H1 (cell line): ENCODE measurements around the gene HOXB8. TPM values are rescaled to one million over a fixed set of nuclear protein-coding genes. Genes with fewer than 3 reads are reported as not detected.

Experiments used
- CTCF ChIA-PET: fragments of 300-600 bp; sonication (Branson Sonifier 250); formaldehyde crosslinking; loops from one replicate; lab custom pipeline; 2021; ENCODE audit not compliant: partially characterized antibody; lab: Charles Lee
- POLR2A ChIA-PET: fragments of 300-600 bp; sonication (Branson Sonifier 250); formaldehyde crosslinking; loops from one replicate; lab custom pipeline; 2021; ENCODE audit warnings: inconsistent platforms; ENCODE audit not compliant: partially characterized antibody; lab: Charles Lee
- DNase-seq, 2 experiments: peaks; one replicate each; pipeline versions ENCODE4 v3.0.0 to v3.0.0-alpha.2; 2010 to 2022; ENCODE audit warnings: low spot score in 2 of 2, low read depth in 1 of 2, mixed read lengths in 1 of 2
- FAIRE-seq: peaks from 2 replicates; lab custom pipeline; 2011; peaks lifted over from hg19 to GRCh38; lab: Jason Lieb, UNC
- H2AFZ ChIP-seq: 2 replicates; pipeline ENCODE4 v1.8.1; 2012; ENCODE audit warnings: low read length, inconsistent platforms
- H2AK5ac ChIP-seq: 2 replicates; pipeline ENCODE4 v1.6.1; 2013; ENCODE audit warnings: low read depth, low read length
- H2BK120ac ChIP-seq: replicated peaks from 2 replicates; pipeline ENCODE3; 2013; ENCODE audit warnings: low read depth, low read length, inconsistent platforms
- H2BK12ac ChIP-seq: 2 replicates; pipeline ENCODE4 v1.6.1; 2013; ENCODE audit warnings: low read depth, low read length
- H2BK15ac ChIP-seq: 2 replicates; pipeline ENCODE4 v1.6.1; 2013; ENCODE audit warnings: low read length
- H2BK20ac ChIP-seq: 2 replicates; pipeline ENCODE4 v1.6.1; 2013; ENCODE audit warnings: low read length
- H2BK5ac ChIP-seq: 2 replicates; pipeline ENCODE4 v1.6.1; 2013; ENCODE audit warnings: low read depth, low read length
- H3K14ac ChIP-seq: 2 replicates; pipeline ENCODE4 v1.6.1; 2013; ENCODE audit warnings: inconsistent platforms; ENCODE audit not compliant: insufficient read length
- H3K18ac ChIP-seq: 2 replicates; pipeline ENCODE4 v1.6.1; 2013; ENCODE audit warnings: low read length; ENCODE audit errors: extremely low read depth
- H3K23ac ChIP-seq: 2 replicates; pipeline ENCODE4 v1.6.1; 2013; ENCODE audit warnings: inconsistent platforms; ENCODE audit not compliant: insufficient read length
- H3K23me2 ChIP-seq: 2 replicates; pipeline ENCODE4 v1.6.1; 2013; ENCODE audit warnings: low read depth, low read length
- H3K27ac ChIP-seq: 2 replicates; pipeline ENCODE4 v1.6.1; 2011; ENCODE audit warnings: low read depth, low read length, inconsistent platforms
- H3K27me3 ChIP-seq, 4 experiments: replicated peaks in 1 of 4; 1 replicate in 1 of 4; 2 replicates in 3 of 4; pipeline versions ENCODE4 v1.6.1 to v1.8.1; 2011 to 2013; ENCODE audit warnings: low read length in 3 of 4, mild to moderate bottlenecking in 3 of 4, inconsistent platforms in 2 of 4, mixed read lengths in 2 of 4, moderate library complexity in 1 of 4; ENCODE audit not compliant: control insufficient read depth in 3 of 4, insufficient read depth in 3 of 4; ENCODE audit errors: extremely low read depth in 1 of 4
- H3K36me3 ChIP-seq, 4 experiments: 2 replicates each; pipeline versions ENCODE4 v1.6.1 to v1.8.1; 2011 to 2013; ENCODE audit warnings: mild to moderate bottlenecking in 4 of 4, low read length in 3 of 4, moderate library complexity in 2 of 4, control low read depth in 1 of 4, inconsistent platforms in 1 of 4; ENCODE audit not compliant: insufficient read depth in 4 of 4, control insufficient read depth in 2 of 4
- H3K4ac ChIP-seq: replicated peaks from 2 replicates; pipeline ENCODE3; 2013; ENCODE audit warnings: low read length, low read depth, mixed read lengths, inconsistent platforms; ENCODE audit not compliant: insufficient read length
- H3K4me1 ChIP-seq, 4 experiments: replicated peaks in 1 of 4; 1 replicate in 1 of 4; 2 replicates in 3 of 4; pipeline versions ENCODE4 v1.6.1 to v1.8.1; 2011 to 2013; ENCODE audit warnings: low read length in 3 of 4, inconsistent platforms in 2 of 4, mixed read lengths in 1 of 4; ENCODE audit not compliant: insufficient read depth in 4 of 4, control insufficient read depth in 3 of 4
- H3K4me2 ChIP-seq, 2 experiments: 2 replicates each; pipeline versions ENCODE4 v1.6.1 to v1.8.1; 2011 to 2013; ENCODE audit warnings: low read depth in 2 of 2, low read length in 2 of 2, control low read depth in 1 of 2, inconsistent platforms in 1 of 2, mild to moderate bottlenecking in 1 of 2; ENCODE audit not compliant: insufficient read depth in 1 of 2
- H3K4me3 ChIP-seq, 4 experiments: fragments of 200-600, 300-600 bp in 1 of 4; sonication (generic), shearing (Covaris generic), sonication (Bioruptor Twin) in 1 of 4; 2 replicates each; pipeline versions ENCODE4 v1.5.1 to v1.8.1; 2011 to 2016; ENCODE audit warnings: low read length in 4 of 4, low read depth in 3 of 4, control low read depth in 2 of 4, inconsistent platforms in 2 of 4, mild to moderate bottlenecking in 2 of 4, mixed read lengths in 1 of 4, moderate library complexity in 1 of 4; ENCODE audit not compliant: insufficient read depth in 2 of 4; ENCODE audit errors: extremely low read depth in 1 of 4
- H3K56ac ChIP-seq: replicated peaks from 2 replicates; pipeline ENCODE3; 2013; ENCODE audit warnings: low read depth, mild to moderate bottlenecking, mixed read lengths, low read length, inconsistent platforms; ENCODE audit not compliant: insufficient read length
- H3K79me1 ChIP-seq: 2 replicates; pipeline ENCODE4 v1.6.1; 2013; ENCODE audit warnings: low read depth, low read length, control low read depth
- H3K79me2 ChIP-seq, 2 experiments: 2 replicates each; pipeline versions ENCODE4 v1.6.1 to v1.8.1; 2012 to 2013; ENCODE audit warnings: low read length in 2 of 2, mild to moderate bottlenecking in 2 of 2, inconsistent platforms in 1 of 2; ENCODE audit not compliant: insufficient read depth in 2 of 2, control insufficient read depth in 1 of 2
- H3K9ac ChIP-seq, 4 experiments: replicated peaks in 1 of 4; 1 replicate in 1 of 4; 2 replicates in 3 of 4; pipeline versions ENCODE4 v1.6.1 to v1.8.1; 2011 to 2013; ENCODE audit warnings: low read depth in 3 of 4, low read length in 3 of 4, control low read depth in 2 of 4, mild to moderate bottlenecking in 2 of 4, moderate library complexity in 2 of 4, inconsistent platforms in 1 of 4; ENCODE audit errors: extremely low read depth in 1 of 4
- H3K9me3 ChIP-seq, 2 experiments: 2 replicates each; pipeline versions ENCODE4 v1.6.1 to v1.8.1; 2012 to 2013; ENCODE audit warnings: mild to moderate bottlenecking in 2 of 2, moderate library complexity in 2 of 2, control low read depth in 1 of 2, inconsistent platforms in 1 of 2, low read depth in 1 of 2, low read length in 1 of 2, mixed read lengths in 1 of 2; ENCODE audit not compliant: insufficient read depth in 2 of 2
- H4K20me1 ChIP-seq, 2 experiments: replicated peaks in 1 of 2; 2 replicates each; pipeline versions ENCODE3 to v1.8.1; 2011 to 2013; ENCODE audit warnings: inconsistent platforms in 2 of 2, low read length in 2 of 2, mild to moderate bottlenecking in 1 of 2; ENCODE audit not compliant: insufficient read depth in 2 of 2, control insufficient read depth in 1 of 2
- H4K5ac ChIP-seq: 2 replicates; pipeline ENCODE4 v1.6.1; 2013; ENCODE audit warnings: low read length, low read depth, mixed read lengths, inconsistent platforms; ENCODE audit not compliant: insufficient read length
- H4K8ac ChIP-seq: 2 replicates; pipeline ENCODE4 v1.8.0; 2013; ENCODE audit warnings: mild to moderate bottlenecking, moderate library complexity, low read length, inconsistent platforms; ENCODE audit not compliant: insufficient read depth; ENCODE audit errors: extremely low read depth
- H4K91ac ChIP-seq: replicated peaks from 2 replicates; pipeline ENCODE3; 2013; ENCODE audit warnings: low read length, mixed read lengths, inconsistent platforms; ENCODE audit not compliant: insufficient read length
- BRCA1 ChIP-seq: IDR thresholded peaks from 2 replicates; pipeline ENCODE4 v1.6.1; 2012; ENCODE audit warnings: low read depth, low read length, improper control_type of control experiment
- CTCF ChIP-seq, 3 experiments: IDR thresholded peaks; 1 replicate in 2 of 3; 2 replicates in 1 of 3; pipeline versions ENCODE4 v1.5.1 to v1.6.1; 2011; ENCODE audit warnings: low read length in 3 of 3, mild to moderate bottlenecking in 3 of 3, inconsistent platforms in 2 of 3, low read depth in 1 of 3, moderate library complexity in 1 of 3; ENCODE audit not compliant: insufficient read depth in 1 of 3; ENCODE audit errors: control extremely low read depth in 1 of 3
- EZH2 ChIP-seq: fragments of 200-600 bp; sonication (generic); IDR thresholded peaks from 2 replicates; pipeline ENCODE4 v1.7.1; 2012; ENCODE audit warnings: low read depth, mild to moderate bottlenecking, moderate library complexity, low read length, inconsistent platforms; ENCODE audit not compliant: severe bottlenecking
- RNF2 ChIP-seq: fragments of 200-900, 300-1000 bp; sonication (generic); IDR thresholded peaks from 2 replicates; pipeline ENCODE4 v1.7.1; 2016; ENCODE audit warnings: borderline replicate concordance, low read depth, mild to moderate bottlenecking, antibody characterized with exemption, low read length; ENCODE audit not compliant: poor library complexity, severe bottlenecking; ENCODE audit errors: missing control alignments
- SUZ12 ChIP-seq: fragments of 200-600 bp; sonication (generic); IDR thresholded peaks from 2 replicates; pipeline ENCODE4 v1.6.1; 2012; ENCODE audit warnings: mild to moderate bottlenecking, inconsistent platforms, low read length, moderate library complexity, mixed read lengths
- WGBS, 2 experiments: shearing (Covaris generic) in 1 of 2; methylation state at CpG; one replicate each; pipeline versions ENCODE4 v1.1.6 to v1.1.7; 2013 to 2015; ENCODE audit warnings: low lambda C conversion rate in 2 of 2, mixed read lengths in 2 of 2, inconsistent platforms in 1 of 2, low coverage in 1 of 2, missing lambda C conversion rate in 1 of 2; ENCODE audit not compliant: insufficient replicate concordance in 2 of 2, insufficient coverage in 1 of 2, insufficient read length in 1 of 2; ENCODE audit errors: extremely low coverage in 1 of 2, missing lambda C conversion rate in 1 of 2; 5-methylcytosine and 5-hydroxymethylcytosine counted together
- polyA plus RNA-seq, 7 experiments: library from polyadenylated mRNA; depleted of rRNA in 3 of 7; stranded (reverse) in 5 of 7; unstranded in 2 of 7; fragments of >200 nt in 5 of 7; fragments of 200-250 nt in 2 of 7; gene quantifications; 1 replicate in 5 of 7; 2 replicates in 1 of 7; 4 replicates in 1 of 7; pipeline versions ENCODE4 v1.2.1 to v1.2.3, GENCODE V29; 2011 to 2013; ENCODE audit warnings: missing spikeins in 2 of 7, mixed read lengths in 2 of 7
- total RNA-seq: library from RNA; stranded (reverse); fragmentation: NEBNext Ultra II Directional; extraction: Animal tissue kit (Norgen Biotek cat#: 25700); gene quantifications from 2 replicates; pipeline ENCODE4 v1.2.1, GENCODE V29; 2021

Gene HOXB8
- total and polyA plus RNA-seq, 2 of the 8 experiments (the other 6 are each of a cell fraction or from before 2014, with no cell fraction given) = not detected

- POLR2A ChIA-PET = no interaction called here
- Histone ChIP-seq H3K4me3 (no peak overlapping the region), H4K5ac (no peak overlapping the region), H3K9me3 (no peaks in the 10 kb centered on the region), H3K56ac (no peak overlapping the region), H3K4ac (no peak overlapping the region), H3K79me1 (no peaks in the 10 kb centered on the region), H4K20me1 (peaks cover 6 to 28% of the 10 kb centered on the region in 2 experiments), H3K4me1 (peaks cover 2 to 10% (median 9%) of the 10 kb centered on the region in 4 experiments; a peak in 6 of 7 replicates), H3K79me2 (no peaks in the 10 kb centered on the region), H4K91ac (no peak overlapping the region), H2BK20ac (no peak overlapping the region), H3K14ac (no peak overlapping the region), H3K23ac (no peak overlapping the region), H3K9ac (no peak overlapping the region), H2AK5ac (no peak overlapping the region), H4K8ac (peak overlapping the region; percentile 85), H3K27me3 (peaks cover 100% of the 10 kb centered on the region in 4 experiments), H2AFZ (no peak overlapping the region), H2BK15ac (no peak overlapping the region), H3K18ac (no peak overlapping the region; the same call in 1 of the 2 replicates), H3K4me2 (peak overlapping the region in 1 of 2 experiments; percentile 7; a peak in 1 of 4 replicates), H3K27ac (no peak overlapping the region), H2BK120ac (no peak overlapping the region), H3K36me3 (peaks cover 0 to 10% (median 0%) of the 10 kb centered on the region in 4 experiments; a peak in 1 of 8 replicates), H3K23me2 (peaks cover 2% of the 10 kb centered on the region; the same call in 1 of the 2 replicates), H2BK5ac (no peak overlapping the region), H2BK12ac (no peak overlapping the region)
- TF ChIP-seq RNF2 = peak; percentile 65
- TF ChIP-seq SUZ12 = peak; percentile 5; the same call in 1 of the 2 replicates
- TF ChIP-seq CTCF (IDR thresholded peaks at IDR 0.05; ENCODE audit: control extremely low read depth in 1 of 3, insufficient read depth in 1 of 3, low read depth in 1 of 3, low read length in 3 of 3) = peak in 2 of 3 experiments; percentile 22 to 36; a peak in 3 of 4 replicates
- no peak for TF ChIP-seq BRCA1
- peak; percentile 86 for TF ChIP-seq EZH2
- CTCF ChIA-PET = interaction anchor here (0.9 to 3.4 kb wide), 5 partner anchors 13 to 148 kb away, joined by 3 to 15 read pairs (median 4); partner anchors contain the start of gene PRAC2
- WGBS, 2 experiments = 6% methylated on average over 16 of the region's 29 CpGs; no CpG with 5 or more reads in 1 of the 2 experiments
- no peak for FAIRE-seq
- peak in 1 of 2 experiments; percentile 62 for DNase-seq
Observed at GRCh38 chr17:48641541-48642058, 26.5 kb upstream of the HOXB8 start.
